Lung (tissue), 16 donors: ENCODE measurements around the gene DCP1A. TPM values are rescaled to one million over a fixed set of nuclear protein-coding genes. Genes with fewer than 3 reads are reported as not detected.

Experiments used
- ATAC-seq: fragments of 200-7000 bp; cut with Tn5 transposase; one replicate; pipeline ENCODE4 v1.9.1; 2020; ENCODE audit warnings: moderate number of reproducible peaks; ENCODE audit not compliant: insufficient read depth, low FRiP score
- DNase-seq, 3 donors: peaks; one replicate each; pipeline ENCODE4 v3.0.0-alpha.2; 2013 to 2017
- H3K27ac ChIP-seq, 2 donors: one replicate each; pipeline ENCODE4 v1.5.1; 2013; ENCODE audit warnings: mild to moderate bottlenecking in 2 of 2, moderate library complexity in 2 of 2, control low read depth in 1 of 2, inconsistent platforms in 1 of 2, low read depth in 1 of 2, low read length in 1 of 2
- H3K27me3 ChIP-seq, 3 donors: one replicate each; pipeline ENCODE4 v1.5.1; 2013; ENCODE audit warnings: low read length in 2 of 3; ENCODE audit not compliant: control insufficient read depth in 3 of 3, insufficient read depth in 3 of 3
- H3K36me3 ChIP-seq, 4 donors: one replicate each; pipeline ENCODE4 v1.5.1; 2013; ENCODE audit warnings: low read length in 4 of 4, mild to moderate bottlenecking in 1 of 4, moderate library complexity in 1 of 4; ENCODE audit not compliant: control insufficient read depth in 4 of 4, insufficient read depth in 4 of 4
- H3K4me1 ChIP-seq, 5 donors: one replicate each; pipeline ENCODE4 v1.5.1; 2013; ENCODE audit warnings: low read length in 5 of 5, mild to moderate bottlenecking in 2 of 5, moderate library complexity in 1 of 5; ENCODE audit not compliant: control insufficient read depth in 5 of 5, insufficient read depth in 5 of 5
- H3K4me3 ChIP-seq: one replicate; pipeline ENCODE4 v1.5.1; 2013; ENCODE audit warnings: mild to moderate bottlenecking, control low read depth, moderate library complexity
- H3K9ac ChIP-seq, 2 donors: one replicate each; pipeline ENCODE4 v1.5.1; 2013; ENCODE audit warnings: low read length in 2 of 2, control low read depth in 1 of 2; ENCODE audit not compliant: insufficient read depth in 1 of 2
- H3K9me3 ChIP-seq, 4 donors: one replicate each; pipeline ENCODE4 v1.5.1; 2013; ENCODE audit warnings: low read length in 3 of 4, mild to moderate bottlenecking in 1 of 4, moderate library complexity in 1 of 4; ENCODE audit not compliant: control insufficient read depth in 4 of 4, insufficient read depth in 3 of 4
- WGBS, 2 donors: extraction: QIAGEN DNeasy Blood & Tissue Kit; methylation state at CpG; one replicate each; pipeline ENCODE4 v1.1.7; 2013; 5-methylcytosine and 5-hydroxymethylcytosine counted together
- long read RNA-seq, 5 donors: transcript quantifications; one replicate each; lab custom pipeline, GENCODE V29; 2026
- polyA plus RNA-seq, 2 donors: library from polyadenylated mRNA; stranded (reverse); fragments of 200-250 nt; gene quantifications; one replicate each; pipeline ENCODE4 v1.2.1, GENCODE V29; 2013
- total RNA-seq, 2 donors: library from RNA; depleted of rRNA in 1 of 2; stranded (reverse); fragments of >200 nt in 1 of 2; gene quantifications; one replicate each; pipeline ENCODE4 v1.2.1, GENCODE V29; 2014 to 2021
- TF ChIP-seq, protein P1 (sequence below): IDR thresholded peaks from 2 replicates; pipeline ENCODE4 v1.5.1; 2012; ENCODE audit warnings: mild to moderate bottlenecking; ENCODE audit errors: control extremely low read depth, extremely low read depth
- donor health status: control.
- donor health status: control.
- donor health status: Bipolar disorder and iron deficiency.
- donor health status: healthy.
- donor health status: DM: yes; HTN: yes; CAD: no.

The DCP1A gene
- total RNA-seq (10 to 100 TPM; 19.8 to 29.3 TPM), polyA plus RNA-seq (10 to 100 TPM in 1 of 2 donors, 1 to 10 TPM in 1; 5.9 to 10.1 TPM)
- long read RNA-seq, donor 1, full-length matches to known transcripts = 8 of 8 reads
- long read RNA-seq, donor 1, partial matches to known transcripts = 0 of 8 reads
- long read RNA-seq, donor 1, other reads (novel, unspliced or antisense) = 0 of 8 reads
- long read RNA-seq, donor 2 = 0 reads
- long read RNA-seq, donor 3, partial matches to known transcripts = 0 of 1 reads
- long read RNA-seq, donor 3, other reads (novel, unspliced or antisense) = 0 of 1 reads
- long read RNA-seq, donor 4, full-length matches to known transcripts = 1 of 15 reads
- long read RNA-seq, donor 4, partial matches to known transcripts = 14 of 15 reads
- long read RNA-seq, donor 4, other reads (novel, unspliced or antisense) = 0 of 15 reads
- long read RNA-seq, donor 5, full-length matches to known transcripts = 13 of 20 reads
- long read RNA-seq, donor 5, partial matches to known transcripts = 7 of 20 reads
- long read RNA-seq, donor 5, other reads (novel, unspliced or antisense) = 0 of 20 reads

DNA sequence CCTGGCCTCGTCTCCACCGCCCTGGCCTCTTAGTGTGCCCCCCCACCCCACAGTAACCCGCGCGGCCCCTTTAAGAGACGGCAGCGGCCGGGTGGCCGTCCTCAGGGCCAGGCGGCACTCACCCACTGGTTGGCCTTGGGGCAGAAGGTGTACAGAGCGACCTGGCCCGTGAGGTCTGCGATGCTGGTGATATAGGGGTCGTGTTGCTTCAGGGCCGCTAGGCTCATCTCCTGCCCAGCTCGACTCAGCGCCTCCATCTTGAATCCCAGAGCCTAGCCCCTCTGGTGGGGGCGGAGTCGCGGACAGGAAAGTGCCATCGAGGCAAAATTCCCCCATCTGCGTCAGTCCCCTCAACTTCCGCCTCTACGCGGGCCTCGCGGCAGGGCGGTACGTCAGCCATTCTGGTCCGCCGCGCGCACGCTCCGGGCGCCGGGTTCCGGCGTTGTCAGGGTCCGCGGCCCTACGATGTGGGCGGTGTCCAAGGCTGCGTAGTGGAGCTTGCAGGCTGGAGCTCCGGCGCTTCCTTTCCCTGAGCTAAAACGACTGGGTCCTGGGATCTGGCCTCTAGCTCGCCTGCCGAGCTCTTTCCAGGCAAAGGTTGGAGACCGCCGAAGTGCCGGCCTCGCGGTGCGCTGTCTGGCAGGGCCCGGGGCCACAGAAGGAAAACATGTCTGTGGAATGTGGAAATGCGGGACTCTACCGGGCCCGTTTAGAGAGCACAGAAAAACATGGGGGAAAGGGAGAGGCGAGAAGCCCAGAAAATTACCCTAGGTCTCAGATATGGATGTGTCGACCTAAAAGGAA, at the start of gene DCP1A:
TSS of gene DCP1A (minus strand) at position 283 of the 804 bp plus-strand sequence. CDS start at position 257, 26 bp downstream.
- H3K9ac ChIP-seq = peak within 1 kb of the TSS; percentile 85 to 97
- peaks cover 0 to 8% (median 2%) of the 10 kb centered on the region in 4 donors for H3K36me3 ChIP-seq
- no peaks in the 10 kb centered on the region for H3K9me3 ChIP-seq
- H3K27ac ChIP-seq = peak within 1 kb of the TSS; percentile 81 to 93
- no peaks in the 10 kb centered on the region for H3K27me3 ChIP-seq
- DNase-seq (peak; percentile 98 to 99 (median 99)), ATAC-seq (peak; percentile 100)
- H3K4me1 ChIP-seq = peaks cover 0 to 24% (median 5%) of the 10 kb centered on the region in 5 donors
- H3K4me3 ChIP-seq = peak within 1 kb of the TSS; percentile 83
- WGBS, 2 donors = 0% methylated on average over 61 of the region's 61 CpGs
- TF ChIP-seq, protein P1, sequence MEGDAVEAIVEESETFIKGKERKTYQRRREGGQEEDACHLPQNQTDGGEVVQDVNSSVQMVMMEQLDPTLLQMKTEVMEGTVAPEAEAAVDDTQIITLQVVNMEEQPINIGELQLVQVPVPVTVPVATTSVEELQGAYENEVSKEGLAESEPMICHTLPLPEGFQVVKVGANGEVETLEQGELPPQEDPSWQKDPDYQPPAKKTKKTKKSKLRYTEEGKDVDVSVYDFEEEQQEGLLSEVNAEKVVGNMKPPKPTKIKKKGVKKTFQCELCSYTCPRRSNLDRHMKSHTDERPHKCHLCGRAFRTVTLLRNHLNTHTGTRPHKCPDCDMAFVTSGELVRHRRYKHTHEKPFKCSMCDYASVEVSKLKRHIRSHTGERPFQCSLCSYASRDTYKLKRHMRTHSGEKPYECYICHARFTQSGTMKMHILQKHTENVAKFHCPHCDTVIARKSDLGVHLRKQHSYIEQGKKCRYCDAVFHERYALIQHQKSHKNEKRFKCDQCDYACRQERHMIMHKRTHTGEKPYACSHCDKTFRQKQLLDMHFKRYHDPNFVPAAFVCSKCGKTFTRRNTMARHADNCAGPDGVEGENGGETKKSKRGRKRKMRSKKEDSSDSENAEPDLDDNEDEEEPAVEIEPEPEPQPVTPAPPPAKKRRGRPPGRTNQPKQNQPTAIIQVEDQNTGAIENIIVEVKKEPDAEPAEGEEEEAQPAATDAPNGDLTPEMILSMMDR = no peak

DNA sequence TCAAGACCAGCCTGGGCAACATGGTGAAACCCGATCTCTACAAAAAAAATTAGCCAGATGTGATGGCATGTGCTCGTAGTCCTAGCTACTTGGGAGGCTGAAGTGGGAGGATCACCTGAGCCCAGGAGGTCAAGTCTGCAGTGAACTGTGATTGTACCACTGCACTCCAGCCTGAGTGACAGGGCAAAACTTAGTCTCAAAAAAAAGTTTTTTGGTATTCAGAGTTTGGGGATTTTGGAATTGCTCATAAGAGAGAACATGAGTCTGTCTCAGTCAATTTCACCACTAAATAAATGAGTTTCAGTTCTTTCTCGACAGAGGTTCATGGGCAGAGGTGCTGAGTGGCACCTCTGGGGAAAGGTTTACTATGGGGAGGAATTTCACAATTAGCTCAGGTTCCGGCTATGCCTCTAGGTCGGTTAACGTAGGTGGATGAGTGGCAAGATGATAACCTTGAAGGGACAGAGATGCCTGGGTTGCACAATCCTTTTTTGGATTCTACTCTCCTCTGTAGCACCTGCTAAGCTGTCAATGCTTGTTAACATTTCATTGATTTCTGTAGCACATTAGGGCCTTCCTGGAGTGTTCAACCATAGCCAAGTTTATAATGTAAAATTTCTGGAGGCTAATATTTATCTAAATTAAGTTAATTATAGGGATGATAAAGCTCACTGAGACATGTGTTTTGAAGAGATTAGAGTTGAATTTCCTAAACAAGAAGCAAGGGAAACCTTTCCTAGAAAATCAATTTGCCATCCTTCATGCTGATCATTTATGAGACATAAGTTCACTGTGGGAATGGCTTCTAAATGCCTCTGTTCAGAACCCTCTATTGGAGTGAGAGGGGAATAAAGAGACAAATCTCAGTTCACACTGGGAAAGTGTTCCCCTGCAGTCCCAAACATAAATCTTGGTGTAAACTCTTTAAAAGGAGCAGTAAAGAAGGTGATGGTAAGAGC, 37.4 kb upstream of the DCP1A start:
- Histone ChIP-seq H3K27me3 (no peaks in the 10 kb centered on the region), H3K36me3 (no peaks in the 10 kb centered on the region), H3K9ac (no peak overlapping the region), H3K4me3 (no peak overlapping the region), H3K27ac (no peak overlapping the region), H3K9me3 (no peaks in the 10 kb centered on the region), H3K4me1 (peaks cover 0 to 6% (median 0%) of the 10 kb centered on the region in 5 donors)
- DNase-seq (no peak), ATAC-seq (no peak)
- 85 to 93% methylated on average over 6 of the region's 6 CpGs for WGBS, 2 donors
- TF ChIP-seq, protein P1 = no peak

DNA sequence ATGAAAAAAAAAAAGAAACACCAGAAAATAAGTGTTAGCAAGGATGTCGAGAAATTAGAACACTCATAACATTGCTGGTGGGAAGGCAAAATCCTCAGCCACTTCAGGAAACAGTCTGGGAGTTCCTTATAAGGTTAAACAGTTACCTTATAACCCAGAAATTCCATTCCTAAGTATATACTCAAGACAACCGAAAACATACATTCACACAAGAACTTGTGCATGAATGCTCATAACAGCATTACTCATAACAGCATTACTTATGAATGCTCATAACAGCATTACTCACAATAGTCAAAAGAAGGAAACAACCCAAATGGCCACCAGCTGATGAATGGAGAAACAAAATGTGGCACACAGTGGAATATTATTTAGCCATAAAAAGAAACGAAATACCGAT, 34.8 kb upstream of the DCP1A start:
- TF ChIP-seq, protein P1 = no peak
- DNase-seq (no peak), ATAC-seq (no peak)
- Histone ChIP-seq H3K36me3 (no peaks in the 10 kb centered on the region), H3K27ac (no peak overlapping the region), H3K4me3 (no peak overlapping the region), H3K4me1 (peaks cover 0 to 8% (median 0%) of the 10 kb centered on the region in 5 donors), H3K27me3 (peaks cover 0 to 2% (median 0%) of the 10 kb centered on the region in 3 donors), H3K9me3 (no peaks in the 10 kb centered on the region), H3K9ac (no peak overlapping the region)
- WGBS, 2 donors = 86 to 94% methylated on average over 4 of the region's 4 CpGs
